SK-N-SH (cell line): ENCODE measurements around the gene IL9R. TPM values are rescaled to one million over a fixed set of nuclear protein-coding genes. Genes with fewer than 3 reads are reported as not detected.

Experiments used
- CTCF ChIA-PET: fragments of 300-600, 350-600 bp; formaldehyde crosslinking; extraction: SDS; loops from one replicate; lab custom pipeline; 2021; lab: Yijun Ruan, JAX
- POLR2A ChIA-PET: fragments of 350-600 bp; sonication (Branson Sonifier 250); formaldehyde crosslinking; extraction: SDS; loops from one replicate; lab custom pipeline; 2020; ENCODE audit warnings: antibody characterized with exemption, inconsistent platforms; lab: Yijun Ruan, JAX
- DNase-seq: peaks from one replicate; pipeline ENCODE4 v3.0.0; 2012
- H2AFZ ChIP-seq: fragments of 200-600 bp; sonication (generic); 2 replicates; pipeline ENCODE4 v1.8.1; 2016; ENCODE audit warnings: antibody characterized with exemption, mild to moderate bottlenecking, low read depth
- H3F3A ChIP-seq: fragments of 200-600 bp; sonication (generic); replicated peaks from 2 replicates; pipeline ENCODE3; 2016; ENCODE audit warnings: antibody characterized with exemption, mild to moderate bottlenecking; ENCODE audit not compliant: insufficient read depth
- H3K27ac ChIP-seq, 2 experiments: fragments of 200-500 bp in 1 of 2; fragments of 200-600 bp in 1 of 2; sonication (Bioruptor generic) in 1 of 2; sonication (generic), shearing (Covaris generic) in 1 of 2; 2 replicates each; pipeline versions ENCODE4 v1.5.1 to v1.6.1; 2014 to 2016; ENCODE audit warnings: low read depth in 2 of 2, inconsistent platforms in 1 of 2, low read length in 1 of 2, mild to moderate bottlenecking in 1 of 2, mixed read lengths in 1 of 2
- H3K27me3 ChIP-seq: fragments of 200-600 bp; sonication (generic), shearing (Covaris generic); 2 replicates; pipeline ENCODE4 v1.6.1; 2016; ENCODE audit warnings: mixed run types; ENCODE audit not compliant: insufficient read depth
- H3K36me3 ChIP-seq, 2 experiments: fragments of 200-500 bp in 1 of 2; fragments of 200-600 bp in 1 of 2; sonication (Bioruptor generic) in 1 of 2; sonication (generic) in 1 of 2; replicated peaks in 1 of 2; 2 replicates each; pipeline versions ENCODE3 to v1.5.1; 2014 to 2016; ENCODE audit warnings: low read length in 1 of 2, mild to moderate bottlenecking in 1 of 2; ENCODE audit not compliant: insufficient read depth in 2 of 2, control insufficient read depth in 1 of 2
- H3K4me1 ChIP-seq, 2 experiments: fragments of 200-500 bp in 1 of 2; fragments of 200-600 bp in 1 of 2; sonication (Bioruptor generic) in 1 of 2; sonication (generic), shearing (Covaris generic) in 1 of 2; 2 replicates each; pipeline versions ENCODE4 v1.5.1 to v1.6.1; 2014 to 2016; ENCODE audit warnings: low read depth in 1 of 2, low read length in 1 of 2, mixed run types in 1 of 2; ENCODE audit not compliant: insufficient read depth in 2 of 2, control insufficient read depth in 1 of 2
- H3K4me2 ChIP-seq: fragments of 200-600 bp; sonication (generic), shearing (Covaris generic); 2 replicates; pipeline ENCODE4 v1.6.1; 2017; ENCODE audit warnings: mixed run types
- H3K4me3 ChIP-seq, 2 experiments: fragments of 200-500 bp in 1 of 2; fragments of 200-600 bp in 1 of 2; sonication (Bioruptor generic) in 1 of 2; sonication (generic), shearing (Covaris generic) in 1 of 2; 2 replicates each; pipeline versions ENCODE4 v1.5.1 to v1.8.1; 2014 to 2016; ENCODE audit warnings: low read depth in 2 of 2, inconsistent platforms in 1 of 2, low read length in 1 of 2, mild to moderate bottlenecking in 1 of 2, mixed read lengths in 1 of 2, moderate library complexity in 1 of 2
- H3K79me2 ChIP-seq: fragments of 200-600 bp; sonication (generic); 2 replicates; pipeline ENCODE4 v1.8.1; 2017; ENCODE audit warnings: mild to moderate bottlenecking; ENCODE audit not compliant: insufficient read depth
- H3K9ac ChIP-seq: fragments of 200-600 bp; sonication (generic); 2 replicates; pipeline ENCODE4 v1.6.1; 2017; ENCODE audit warnings: mixed run types
- H3K9me2 ChIP-seq: fragments of 200-600 bp; sonication (generic); 2 replicates; pipeline ENCODE4 v1.6.1; 2017; ENCODE audit warnings: mixed run types
- H3K9me3 ChIP-seq: fragments of 200-600 bp; sonication (generic); 2 replicates; pipeline ENCODE4 v1.6.1; 2017; ENCODE audit warnings: mixed run types, mild to moderate bottlenecking, moderate library complexity
- H4K20me1 ChIP-seq: fragments of 200-600 bp; sonication (generic); 2 replicates; pipeline ENCODE4 v1.6.1; 2017; ENCODE audit warnings: mild to moderate bottlenecking, mixed run types; ENCODE audit not compliant: insufficient read depth
- CTCF ChIP-seq: fragments of 200-600 bp; sonication (generic); IDR thresholded peaks from 2 replicates; pipeline ENCODE4 v1.6.1; 2017; ENCODE audit warnings: antibody characterized with exemption, mild to moderate bottlenecking, moderate library complexity
- FOXM1 ChIP-seq: IDR thresholded peaks from 2 replicates; pipeline ENCODE4 v1.4.0; 2012; ENCODE audit warnings: low read depth, mild to moderate bottlenecking
- GABPA ChIP-seq: IDR thresholded peaks from 2 replicates; pipeline ENCODE4 v1.4.0; 2012; ENCODE audit warnings: low read depth, mild to moderate bottlenecking
- GATA2 ChIP-seq: sonication (generic); formaldehyde crosslinking; IDR thresholded peaks from 2 replicates; pipeline ENCODE4 v1.5.0; 2020; ENCODE audit warnings: mild to moderate bottlenecking, missing genetic modification reagents
- JUND ChIP-seq: IDR thresholded peaks from 2 replicates; pipeline ENCODE4 v1.4.0; 2012
- MAX ChIP-seq: IDR thresholded peaks from 2 replicates; pipeline ENCODE4 v1.4.0; 2012; ENCODE audit warnings: low read depth
- MEF2A ChIP-seq: IDR thresholded peaks from 2 replicates; pipeline ENCODE4 v1.4.0; 2012; ENCODE audit warnings: low read depth, borderline replicate concordance
- MXI1 ChIP-seq: IDR thresholded peaks from 2 replicates; pipeline ENCODE4 v1.6.1; 2012; ENCODE audit warnings: mild to moderate bottlenecking, low read depth, low read length, improper control_type of control experiment
- NRF1 ChIP-seq: IDR thresholded peaks from 2 replicates; pipeline ENCODE4 v1.6.1; 2012; ENCODE audit warnings: low read depth, mild to moderate bottlenecking, low read length
- PBX3 ChIP-seq: IDR thresholded peaks from 2 replicates; pipeline ENCODE4; 2012
- POLR2AphosphoS5 ChIP-seq: IDR thresholded peaks from 2 replicates; pipeline ENCODE4 v1.6.1; 2012; ENCODE audit warnings: low read depth, low read length
- RCOR1 ChIP-seq: fragments of 150-350 bp; IDR thresholded peaks from 2 replicates; pipeline ENCODE4 v1.6.1; 2017; ENCODE audit warnings: antibody characterized with exemption, low read length
- RXRA ChIP-seq: IDR thresholded peaks from 2 replicates; pipeline ENCODE4 v1.4.0; 2012; ENCODE audit warnings: low read depth, mild to moderate bottlenecking, borderline replicate concordance
- SIN3A ChIP-seq: IDR thresholded peaks from 2 replicates; pipeline ENCODE4 v1.6.1; 2012; ENCODE audit warnings: low read depth, mild to moderate bottlenecking, low read length, moderate library complexity, borderline replicate concordance
- TAF1 ChIP-seq: IDR thresholded peaks from 2 replicates; pipeline ENCODE4 v1.6.1; 2012; ENCODE audit warnings: low read depth, mild to moderate bottlenecking, low read length, moderate library complexity, borderline replicate concordance
- TCF12 ChIP-seq: IDR thresholded peaks from 2 replicates; pipeline ENCODE4 v1.4.0; 2012
- TEAD4 ChIP-seq: IDR thresholded peaks from 2 replicates; pipeline ENCODE4 v1.4.0; 2012; ENCODE audit warnings: mild to moderate bottlenecking, borderline replicate concordance; ENCODE audit not compliant: insufficient read depth
- USF1 ChIP-seq: IDR thresholded peaks from 2 replicates; pipeline ENCODE4 v1.4.0; 2012; ENCODE audit warnings: low read depth, borderline replicate concordance
- YY1 ChIP-seq: IDR thresholded peaks from 2 replicates; pipeline ENCODE4 v1.4.0; 2012; ENCODE audit warnings: low read depth, mild to moderate bottlenecking
- ZBTB33 ChIP-seq: IDR thresholded peaks from 2 replicates; pipeline ENCODE4 v1.4.0; 2012; ENCODE audit warnings: low read depth, borderline replicate concordance
- WGBS: methylation state at CpG from one replicate; pipeline ENCODE4 v1.1.6; 2017; ENCODE audit warnings: low lambda C conversion rate; 5-methylcytosine and 5-hydroxymethylcytosine counted together
- polyA plus RNA-seq, 3 experiments: library from polyadenylated mRNA; depleted of rRNA; stranded (reverse); fragments of >200 nt; gene quantifications; 2 replicates each; pipeline ENCODE4 v1.2.3, GENCODE V29; 2012

IL9R gene
- polyA plus RNA-seq, 1 of the 3 experiments (the other 2 are of a cell fraction): 0.03 TPM

GRCh38 chrX:155956099-155956498 lies 41.4 kb upstream of the IL9R start:
- Histone ChIP-seq H3K36me3 (no peaks in the 10 kb centered on the region), H3K4me3 (no peak overlapping the region), H3K4me2 (no peak overlapping the region), H3K27me3 (no peaks in the 10 kb centered on the region), H3K79me2 (no peaks in the 10 kb centered on the region), H3K27ac (no peak overlapping the region), H4K20me1 (no peaks in the 10 kb centered on the region), H3K9me2 (no peaks in the 10 kb centered on the region), H3K4me1 (no peaks in the 10 kb centered on the region), H3F3A (no peaks in the 10 kb centered on the region), H3K9ac (no peak overlapping the region), H3K9me3 (no peaks in the 10 kb centered on the region), H2AFZ (no peak overlapping the region)
- ChIA-PET CTCF (no interaction called here), POLR2A (no interaction called here)
- no peak for DNase-seq
- 58% methylated on average over 5 of the region's 9 CpGs for WGBS
- TF ChIP-seq RCOR1 (no peak), ZBTB33 (no peak), MAX (no peak), FOXM1 (no peak), CTCF (no peak), NRF1 (no peak), TAF1 (no peak), YY1 (no peak), GABPA (no peak), TEAD4 (no peak), TCF12 (no peak), SIN3A (no peak), MXI1 (no peak), GATA2 (CRISPR knock-in tag) (no peak), RXRA (no peak), POLR2AphosphoS5 (no peak), PBX3 (no peak), MEF2A (no peak), USF1 (no peak), JUND (no peak)
